ENCODE measurements around the gene MTMR1.

MTMR1 gene

DNA sequence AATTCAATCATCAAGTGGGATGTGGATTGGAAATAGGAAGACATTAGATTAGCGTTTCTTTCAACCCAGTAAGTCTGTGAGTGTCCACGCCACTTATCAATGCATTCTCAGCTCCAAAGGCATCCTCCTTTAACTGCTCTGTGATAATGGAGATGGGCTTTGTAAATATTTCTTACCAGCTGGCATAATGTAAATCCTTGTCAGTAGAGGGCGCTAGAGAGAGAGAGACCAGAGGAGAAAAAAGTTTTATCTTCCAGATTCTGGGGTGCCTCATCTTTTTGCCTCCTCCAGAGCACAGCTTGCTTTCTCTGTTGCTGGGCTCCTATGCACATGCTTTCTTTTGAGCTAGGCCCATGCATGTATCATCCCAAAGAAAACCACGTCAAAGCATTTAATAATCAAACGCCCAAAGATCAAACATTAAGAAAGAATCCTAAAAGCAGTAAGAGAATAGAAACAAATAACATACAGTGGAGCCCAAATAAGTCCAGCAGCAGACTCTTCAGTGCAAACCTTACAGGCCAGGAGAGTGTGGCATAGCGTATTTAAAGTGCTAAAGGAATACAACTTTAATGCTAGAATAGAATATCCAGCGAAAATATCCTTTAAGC, 9.6 kb upstream of the MTMR1 start:
- no peak overlapping the region for H3K4me3 ChIP-seq (ENCODE audit: low read depth, low read length)
- TF ChIP-seq, protein P1, sequence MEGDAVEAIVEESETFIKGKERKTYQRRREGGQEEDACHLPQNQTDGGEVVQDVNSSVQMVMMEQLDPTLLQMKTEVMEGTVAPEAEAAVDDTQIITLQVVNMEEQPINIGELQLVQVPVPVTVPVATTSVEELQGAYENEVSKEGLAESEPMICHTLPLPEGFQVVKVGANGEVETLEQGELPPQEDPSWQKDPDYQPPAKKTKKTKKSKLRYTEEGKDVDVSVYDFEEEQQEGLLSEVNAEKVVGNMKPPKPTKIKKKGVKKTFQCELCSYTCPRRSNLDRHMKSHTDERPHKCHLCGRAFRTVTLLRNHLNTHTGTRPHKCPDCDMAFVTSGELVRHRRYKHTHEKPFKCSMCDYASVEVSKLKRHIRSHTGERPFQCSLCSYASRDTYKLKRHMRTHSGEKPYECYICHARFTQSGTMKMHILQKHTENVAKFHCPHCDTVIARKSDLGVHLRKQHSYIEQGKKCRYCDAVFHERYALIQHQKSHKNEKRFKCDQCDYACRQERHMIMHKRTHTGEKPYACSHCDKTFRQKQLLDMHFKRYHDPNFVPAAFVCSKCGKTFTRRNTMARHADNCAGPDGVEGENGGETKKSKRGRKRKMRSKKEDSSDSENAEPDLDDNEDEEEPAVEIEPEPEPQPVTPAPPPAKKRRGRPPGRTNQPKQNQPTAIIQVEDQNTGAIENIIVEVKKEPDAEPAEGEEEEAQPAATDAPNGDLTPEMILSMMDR (conservative IDR thresholded peaks at IDR 0.05; ENCODE audit: low read depth, low read length): peak; percentile 57
- DNase-seq (ENCODE audit: low read depth): peak; percentile 57

DNA sequence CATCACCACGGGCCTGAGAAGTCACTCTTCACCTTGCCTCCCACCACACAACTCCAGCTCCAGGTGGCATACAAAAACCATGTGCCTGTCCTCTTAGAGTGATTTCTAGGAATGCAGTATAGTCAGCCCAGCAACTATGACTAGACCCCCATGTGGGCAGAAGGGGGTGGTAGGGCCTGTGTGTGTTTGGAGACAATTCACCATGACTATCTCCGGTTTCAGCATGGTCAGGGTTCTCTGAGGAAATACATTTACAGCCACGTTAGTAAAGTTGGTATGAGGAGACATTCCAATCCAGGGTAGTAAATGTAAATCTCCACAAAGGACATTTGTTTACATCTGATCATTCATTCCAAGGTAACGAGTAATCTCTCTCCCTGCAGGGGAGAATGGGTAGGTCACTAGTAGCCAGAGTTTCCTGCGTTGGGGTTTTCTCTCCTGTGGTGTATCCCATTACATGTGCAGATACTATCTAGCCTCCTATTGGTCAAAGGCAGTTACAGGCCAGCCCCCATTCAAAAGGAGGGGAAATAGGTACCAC, 4.2 kb upstream of the MTMR1 start:
- H3K4me3 ChIP-seq (ENCODE audit: low read depth, low read length): no peak overlapping the region
- TF ChIP-seq, protein P1 (conservative IDR thresholded peaks at IDR 0.05; ENCODE audit: low read depth, low read length): no peak
- DNase-seq (ENCODE audit: low read depth): peak; percentile 96

DNA sequence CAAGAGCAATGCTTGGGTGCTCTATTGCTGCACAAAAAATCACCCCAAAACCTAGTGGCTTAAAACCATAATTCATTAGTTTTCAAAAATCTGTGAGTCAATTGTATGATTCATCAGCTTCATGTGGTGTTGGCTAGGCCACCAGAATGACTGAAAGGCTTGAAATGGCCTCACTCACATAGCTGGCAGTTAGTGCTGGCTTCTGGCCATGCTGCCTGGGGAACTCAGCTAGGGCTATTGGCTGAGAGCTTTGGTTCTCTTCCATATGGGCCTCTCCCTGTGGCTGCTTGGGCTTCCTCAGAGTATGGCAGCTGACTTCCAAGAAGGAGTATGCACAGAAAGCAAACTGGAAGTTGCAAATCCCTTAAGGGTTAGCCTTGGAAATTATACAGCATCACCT, 3.1 kb upstream of the MTMR1 start:
- TF ChIP-seq, protein P1 (conservative IDR thresholded peaks at IDR 0.05; ENCODE audit: low read depth, low read length): no peak
- DNase-seq (ENCODE audit: low read depth): peak; percentile 96
- no peak overlapping the region for H3K4me3 ChIP-seq (ENCODE audit: low read depth, low read length)

DNA sequence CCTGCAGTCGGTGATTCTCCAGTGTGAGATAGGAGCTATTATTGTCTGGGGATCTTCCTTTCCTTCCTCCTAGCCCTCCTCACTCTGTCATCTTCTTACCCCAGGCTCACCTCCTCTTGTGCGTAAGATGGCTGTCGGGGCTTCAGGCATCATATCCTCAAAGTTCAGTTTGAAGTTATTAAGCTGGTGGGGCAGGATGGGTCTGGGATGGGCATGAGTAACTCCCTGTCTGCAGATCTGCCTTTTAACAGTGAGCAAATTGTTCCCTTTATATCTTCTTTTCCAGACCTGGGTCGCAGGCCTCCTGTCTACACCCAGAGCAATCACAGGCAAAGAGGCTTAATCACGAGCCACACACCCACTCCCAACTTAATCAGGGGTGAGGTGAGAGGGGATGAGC, 900 bp upstream of the MTMR1 start:
- TF ChIP-seq, protein P1 (conservative IDR thresholded peaks at IDR 0.05; ENCODE audit: low read depth, low read length): no peak
- H3K4me3 ChIP-seq (ENCODE audit: low read depth, low read length): no peak overlapping the region
- no peak for DNase-seq (ENCODE audit: low read depth)

DNA sequence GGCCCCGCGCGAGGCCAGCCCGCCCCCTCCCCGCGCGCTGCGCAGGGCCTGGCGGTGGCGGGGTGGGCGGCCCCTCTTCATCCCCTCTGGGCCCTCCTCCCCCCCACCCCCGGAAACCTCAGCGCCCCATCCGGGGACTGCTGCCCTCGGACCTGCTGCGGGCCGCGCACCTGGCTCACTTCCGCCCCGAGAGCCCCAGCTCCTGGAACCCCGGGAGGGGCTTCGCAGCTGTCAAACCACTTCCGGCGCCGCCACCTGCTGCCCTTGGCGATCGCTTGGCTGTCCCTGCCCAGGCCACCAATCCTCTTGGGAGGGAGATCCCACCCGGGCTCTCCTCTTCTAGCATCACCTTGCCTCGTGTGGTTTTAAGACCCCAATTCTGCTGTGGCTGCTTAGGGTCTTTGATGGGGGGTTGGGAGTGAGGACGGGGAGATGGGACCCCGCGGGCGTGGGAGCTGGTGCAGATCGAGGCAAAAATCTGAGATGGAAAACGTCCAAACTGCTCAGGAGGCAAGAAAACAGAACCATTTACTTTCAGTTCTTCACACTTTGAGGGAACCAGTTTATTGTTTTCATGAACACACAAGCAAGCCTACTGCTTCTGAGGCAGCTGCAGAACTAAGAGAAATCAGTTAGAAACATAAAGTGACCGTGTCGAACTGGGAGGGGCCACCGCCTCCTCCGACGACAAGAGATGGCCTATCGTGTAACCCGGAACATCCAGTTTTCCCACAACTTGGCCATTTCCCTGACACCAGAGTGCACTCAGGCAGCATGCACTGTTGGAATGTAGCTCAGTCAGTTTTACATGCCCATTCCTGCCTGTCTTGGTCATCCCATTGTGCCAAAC, 754 bp downstream of the MTMR1 start:
- H3K4me3 ChIP-seq (ENCODE audit: low read depth, low read length): peak overlapping the region; percentile 64
- peak; percentile 42 for DNase-seq (ENCODE audit: low read depth)
- TF ChIP-seq, protein P1 (conservative IDR thresholded peaks at IDR 0.05; ENCODE audit: low read depth, low read length): no peak

DNA sequence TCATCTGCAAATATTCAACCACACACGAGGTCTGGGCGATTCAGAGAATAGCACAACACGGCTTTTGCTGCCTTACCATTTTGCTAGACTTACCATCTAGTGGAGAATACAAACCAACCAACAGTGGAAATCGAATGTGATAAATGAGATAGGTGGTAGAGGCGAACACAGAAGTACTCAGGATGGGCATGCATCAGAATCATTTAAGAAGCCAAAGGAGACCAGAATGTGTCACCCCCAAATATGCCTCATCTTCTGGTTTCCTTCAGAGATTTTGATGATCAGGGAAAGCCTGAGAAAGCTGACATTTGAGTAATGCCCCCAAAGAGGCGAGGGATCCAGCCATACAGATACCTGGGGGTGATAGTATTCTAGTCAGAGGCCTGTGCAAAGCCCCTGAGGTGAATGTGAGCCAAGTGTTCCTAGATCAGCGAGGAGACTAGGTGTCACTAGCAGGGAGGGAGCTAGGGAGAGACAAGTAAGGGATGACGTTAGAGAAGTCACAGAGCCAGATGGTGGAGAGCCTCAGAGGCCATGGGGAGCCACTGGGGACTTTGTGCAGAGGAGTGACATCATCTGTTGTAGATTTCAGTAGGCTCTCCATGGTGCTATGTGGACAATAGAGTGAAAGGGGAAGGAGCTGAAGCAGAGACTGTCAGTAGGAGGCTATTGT, 1.7 kb downstream of the MTMR1 start:
- no peak for DNase-seq (ENCODE audit: low read depth)

More for the DNA sequence above, 1.7 kb downstream of the MTMR1 start:
- TF ChIP-seq, protein P1 (conservative IDR thresholded peaks at IDR 0.05; ENCODE audit: low read depth, low read length): no peak
- no peak overlapping the region for H3K4me3 ChIP-seq (ENCODE audit: low read depth, low read length)
